ENCODE data around the gene NPAS2. TPM values are rescaled to one million over a fixed set of nuclear protein-coding genes. Genes with fewer than 3 reads are reported as not detected.

Gene NPAS2
- total RNA-seq, 1 experiment from 2014 or later, result 20.4 TPM

- ATAC-seq (no peak), DNase-seq (ENCODE audit: low read depth, low spot score) (no peak)
- Histone ChIP-seq H3K27ac (ENCODE audit: low read depth, low read length) (no peak overlapping the region), H3K79me2 (ENCODE audit: insufficient read depth, low read length) (no peaks in the 10 kb centered on the region), H3K9ac (ENCODE audit: low read length) (no peak overlapping the region), H2AFZ (ENCODE audit: low read depth, low read length, poor library complexity, severe bottlenecking) (no peak overlapping the region), H3K36me3 (ENCODE audit: control insufficient read depth in 1 of 2, insufficient read depth in 2 of 2, low read length in 2 of 2) (no peaks in the 10 kb centered on the region), H3K27me3 (ENCODE audit: insufficient read depth, low read length) (no peaks in the 10 kb centered on the region), H3K9me2 (ENCODE audit: insufficient read depth) (no peaks in the 10 kb centered on the region), H3K9me3 (ENCODE audit: control insufficient read depth in 1 of 2, insufficient read depth in 1 of 2, low read depth in 1 of 2, low read length in 2 of 2) (no peaks in the 10 kb centered on the region), H3K4me3 (replicated peaks in 1 of 2; ENCODE audit: low read depth in 1 of 2, low read length in 2 of 2) (no peak overlapping the region), H3K4me2 (ENCODE audit: low read length) (peak overlapping the region; percentile 30), H4K20me1 (ENCODE audit: insufficient read depth) (no peaks in the 10 kb centered on the region), H3K4me1 (ENCODE audit: control insufficient read depth in 1 of 2, insufficient read depth in 2 of 2, low read length in 2 of 2) (peaks cover 7 to 9% of the 10 kb centered on the region in 2 experiments)
- no TSS peak for BruUV-seq (replicated peaks)
- ChIA-PET RAD21 (ENCODE audit: low non-redundant PET in 1 of 2, low total read pairs in 2 of 2, uncharacterized antibody in 2 of 2, unreplicated experiment in 2 of 2) (no interaction called here), POLR2A (no interaction called here), CTCF (interaction anchor here (1.6 kb wide), 1 partner anchor 373 kb away, joined by 6 read pairs; no protein-coding TSS in a partner anchor)
- intact Hi-C loops (cut with micrococcal nuclease), result loop anchor here (10.0 kb wide), 1 partner anchor 556 kb away; no protein-coding TSS in a partner anchor
- TF ChIP-seq ELF1 (IDR thresholded peaks at IDR 0.05; ENCODE audit: borderline replicate concordance, low read depth), result no peak
Observed at GRCh38 chr2:100981011-100981410, 161.1 kb downstream of the NPAS2 start.

DNA sequence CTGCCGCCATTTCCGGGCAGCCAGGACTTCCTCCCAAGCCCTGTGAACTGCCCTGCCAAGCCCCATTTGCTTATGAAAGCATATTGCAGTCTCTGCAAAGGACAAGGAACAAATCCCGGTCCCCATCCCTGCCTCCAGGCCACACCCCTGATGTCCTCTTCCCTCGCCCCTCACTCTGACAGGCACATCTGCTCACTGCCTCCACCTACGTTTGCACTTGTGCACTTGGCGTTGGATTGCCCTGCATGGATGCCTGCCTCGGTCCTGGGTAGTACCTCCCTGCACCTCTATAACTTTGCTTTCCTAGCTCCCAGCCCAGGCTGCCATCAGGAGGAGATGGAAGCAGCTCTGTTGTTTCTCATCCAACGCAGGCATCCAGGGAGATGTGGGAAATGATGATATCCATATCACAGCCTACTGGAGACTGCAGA is 162.5 kb downstream of the NPAS2 start:
- Histone ChIP-seq H3K27me3 (ENCODE audit: insufficient read depth, low read length) (no peaks in the 10 kb centered on the region), H3K9me2 (ENCODE audit: insufficient read depth) (no peaks in the 10 kb centered on the region), H3K9ac (ENCODE audit: low read length) (no peak overlapping the region), H3K36me3 (ENCODE audit: control insufficient read depth in 1 of 2, insufficient read depth in 2 of 2, low read length in 2 of 2) (no peaks in the 10 kb centered on the region), H4K20me1 (ENCODE audit: insufficient read depth) (no peaks in the 10 kb centered on the region), H3K4me1 (ENCODE audit: control insufficient read depth in 1 of 2, insufficient read depth in 2 of 2, low read length in 2 of 2) (peaks cover 7 to 9% of the 10 kb centered on the region in 2 experiments), H3K79me2 (ENCODE audit: insufficient read depth, low read length) (no peaks in the 10 kb centered on the region), H3K4me3 (replicated peaks in 1 of 2; ENCODE audit: low read depth in 1 of 2, low read length in 2 of 2) (no peak overlapping the region), H2AFZ (ENCODE audit: low read depth, low read length, poor library complexity, severe bottlenecking) (no peak overlapping the region), H3K27ac (ENCODE audit: low read depth, low read length) (no peak overlapping the region), H3K4me2 (ENCODE audit: low read length) (no peak overlapping the region), H3K9me3 (ENCODE audit: control insufficient read depth in 1 of 2, insufficient read depth in 1 of 2, low read depth in 1 of 2, low read length in 2 of 2) (no peaks in the 10 kb centered on the region)
- no peak for ATAC-seq
- CTCF ChIA-PET, result interaction anchor here (0.9 to 2.0 kb wide), 2 partner anchors 253 to 372 kb away, joined by 3 to 11 read pairs; no protein-coding TSS in a partner anchor
- RAD21 ChIA-PET (ENCODE audit: low non-redundant PET in 1 of 2, low total read pairs in 2 of 2, uncharacterized antibody in 2 of 2, unreplicated experiment in 2 of 2), result no interaction called here
- no peak for DNase-seq (ENCODE audit: low read depth, low spot score)
- POLR2A ChIA-PET, result no interaction called here
- BruUV-seq (replicated peaks), result no TSS peak
- intact Hi-C loops (cut with micrococcal nuclease), result loop anchor here (10.0 kb wide), 1 partner anchor 558 kb away; no protein-coding TSS in a partner anchor
- TF ChIP-seq POLR2AphosphoS5 (IDR thresholded peaks at IDR 0.05; ENCODE audit: low read depth, low read length), result no peak
- TF ChIP-seq, protein P1, sequence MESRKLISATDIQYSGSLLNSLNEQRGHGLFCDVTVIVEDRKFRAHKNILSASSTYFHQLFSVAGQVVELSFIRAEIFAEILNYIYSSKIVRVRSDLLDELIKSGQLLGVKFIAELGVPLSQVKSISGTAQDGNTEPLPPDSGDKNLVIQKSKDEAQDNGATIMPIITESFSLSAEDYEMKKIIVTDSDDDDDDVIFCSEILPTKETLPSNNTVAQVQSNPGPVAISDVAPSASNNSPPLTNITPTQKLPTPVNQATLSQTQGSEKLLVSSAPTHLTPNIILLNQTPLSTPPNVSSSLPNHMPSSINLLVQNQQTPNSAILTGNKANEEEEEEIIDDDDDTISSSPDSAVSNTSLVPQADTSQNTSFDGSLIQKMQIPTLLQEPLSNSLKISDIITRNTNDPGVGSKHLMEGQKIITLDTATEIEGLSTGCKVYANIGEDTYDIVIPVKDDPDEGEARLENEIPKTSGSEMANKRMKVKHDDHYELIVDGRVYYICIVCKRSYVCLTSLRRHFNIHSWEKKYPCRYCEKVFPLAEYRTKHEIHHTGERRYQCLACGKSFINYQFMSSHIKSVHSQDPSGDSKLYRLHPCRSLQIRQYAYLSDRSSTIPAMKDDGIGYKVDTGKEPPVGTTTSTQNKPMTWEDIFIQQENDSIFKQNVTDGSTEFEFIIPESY (IDR thresholded peaks at IDR 0.05; ENCODE audit: extremely low read depth, insufficient replicate concordance, low read length), result no peak
- no peak for TF ChIP-seq RAD21 (IDR thresholded peaks at IDR 0.05; ENCODE audit: low read depth)
- TF ChIP-seq YY1 (IDR thresholded peaks at IDR 0.05; ENCODE audit: extremely low read depth, insufficient replicate concordance, low read depth, low read length), result no peak
- TF ChIP-seq ATF3 (IDR thresholded peaks at IDR 0.05), result no peak
- no peak for TF ChIP-seq ZNF274 (IDR thresholded peaks at IDR 0.05; ENCODE audit: low read depth, low read length)
- TF ChIP-seq EZH2 (IDR thresholded peaks at IDR 0.05), result no peak
- no peak for TF ChIP-seq CEBPB (IDR thresholded peaks at IDR 0.05; ENCODE audit: low read depth)
- TF ChIP-seq ZFX (IDR thresholded peaks at IDR 0.05), result no peak
- no peak for TF ChIP-seq FOSL1 (IDR thresholded peaks at IDR 0.05; ENCODE audit: low read depth)
- TF ChIP-seq POLR2A (IDR thresholded peaks at IDR 0.05; ENCODE audit: borderline replicate concordance, extremely low read depth, insufficient read depth, insufficient read length), result no peak
- TF ChIP-seq REST (IDR thresholded peaks at IDR 0.05; ENCODE audit: low read depth), result no peak
- TF ChIP-seq ELF1 (IDR thresholded peaks at IDR 0.05; ENCODE audit: borderline replicate concordance, low read depth), result no peak

Measured in HCT116 (cell line).